Heart right ventricle (tissue), 16 donors: Measurements from ENCODE around the gene KLHL35. TPM values are rescaled to one million over a fixed set of nuclear protein-coding genes. Genes with fewer than 3 reads are reported as not detected.

Source experiments
- ATAC-seq, 8 donors: fragments of 200-7000 bp; cut with Tn5 transposase; one replicate each; pipeline ENCODE4 v1.9.1; 2020; ENCODE audit warnings: mild to moderate bottlenecking in 8 of 8, moderate library complexity in 8 of 8, moderate number of reproducible peaks in 1 of 8
- DNase-seq, 2 donors: peaks; one replicate each; pipeline ENCODE4 v3.0.0-alpha.2; 2020
- H3K27ac ChIP-seq, 10 donors: fragments of 200-600 bp; sonication (generic) in 2 of 10; one replicate each; pipeline versions ENCODE4 v1.5.0 to v1.8.0; 2020 to 2022; ENCODE audit warnings: mild to moderate bottlenecking in 3 of 10
- H3K27me3 ChIP-seq, 7 donors: fragments of 200-600 bp; one replicate each; pipeline ENCODE4 v1.8.0; 2021 to 2022; ENCODE audit warnings: mild to moderate bottlenecking in 2 of 7
- H3K36me3 ChIP-seq, 9 donors: fragments of 200-600 bp; sonication (generic) in 1 of 9; one replicate each; pipeline versions ENCODE4 v1.5.0 to v1.8.0; 2020 to 2022; ENCODE audit warnings: mild to moderate bottlenecking in 2 of 9
- H3K4me1 ChIP-seq, 9 donors: fragments of 200-600 bp; sonication (generic) in 1 of 9; one replicate each; pipeline versions ENCODE4 v1.5.0 to v1.8.0; 2020 to 2022; ENCODE audit warnings: mild to moderate bottlenecking in 4 of 9
- H3K4me3 ChIP-seq, 10 donors: fragments of 200-600 bp; sonication (generic) in 2 of 10; one replicate each; pipeline versions ENCODE4 v1.5.0 to v1.8.0; 2020 to 2022; ENCODE audit warnings: mild to moderate bottlenecking in 7 of 10, moderate library complexity in 2 of 10
- H3K9me3 ChIP-seq, 11 donors: fragments of 200-600 bp in 10 of 11; sonication (generic) in 2 of 11; one replicate each; pipeline versions ENCODE4 v1.5.0 to v1.8.0; 2013 to 2022; ENCODE audit warnings: mild to moderate bottlenecking in 2 of 11, control low read depth in 1 of 11, moderate library complexity in 1 of 11
- WGBS, 2 donors: extraction: QIAGEN DNeasy Blood & Tissue Kit; methylation state at CpG; one replicate each; pipeline ENCODE4 v1.1.7; 2013; ENCODE audit warnings: inconsistent platforms in 1 of 2; 5-methylcytosine and 5-hydroxymethylcytosine counted together
- intact Hi-C, 10 donors: fragments of 100-400 bp; cut with DNase I; formaldehyde crosslinking; loops; one replicate each; pipeline versions ENCODE4 v1.11.1 to v1.14.2; 2022
- polyA plus RNA-seq, 2 donors: library from polyadenylated mRNA; stranded (reverse); fragments of 200-250 nt; gene quantifications; one replicate each; pipeline ENCODE4 v1.2.3, GENCODE V29; 2013
- total RNA-seq, 10 donors: library from RNA; stranded (reverse); fragmentation: NEBNext Ultra II Directional in 3 of 10; extraction: Animal tissue kit (Norgen Biotek cat#: 25700) in 3 of 10; gene quantifications; one replicate each; pipeline versions ENCODE4 v1.2.1 to v1.2.4, GENCODE V29; 2021 to 2023
- TF ChIP-seq, protein P1 (sequence below), 9 donors: fragments of 200-600 bp; sonication (generic) in 2 of 9; IDR thresholded peaks; one replicate each; pipeline versions ENCODE4 v1.5.0 to v1.8.0; 2021 to 2022; ENCODE audit warnings: antibody characterized with exemption in 9 of 9, mild to moderate bottlenecking in 5 of 9, moderate library complexity in 1 of 9
- donor health status: Arrhythmogenic right ventricular cardiomyopathy.
- donor health status: ischemic (EF 13 %, LVEDD 7.1; RV severe dilation, severe dysfunction).
- donor health status: healthy with polysubstance abuse.
- donor health status: DM: no; HTN: yes; CAD: no.
- donor health status: DM: no; HTN: no; CAD: no.
- donor health status: ischemic (EF 25% LVEDD 6.9; RV normal size, moderate dysfunction).
- donor health status: ischemic (EF 25% LVEDD 5.7; RV mildly dilated, moderate dysfunction).
- donor health status: healthy.
- donor health status: DM: yes; HTN: yes; CAD: no.
- donor health status: Ischemic cardiomyopathy.
- donor health status: ischemic (EF 35%, LVEDD 5.7; RV mildly dilated, moderate dysfunction).
- donor health status: nonischemic (EF 11% LVEDD 7.7; RV severe dilation, severe dysfunction).
- donor health status: DM: yes; HTN: yes; CAD: no.
- donor health status: PGD.
- donor health status: ischemic (EF 29% LVEDD 5.4; RV normal size, mild dysfunction).
- donor health status: nonischemic (EF 23%, LVEDD 6.1; RV moderate dilation, normal function).

The KLHL35 gene
- total and polyA plus RNA-seq, 12 donors, result 0.20 to 0.81 (median 0.37) TPM; not detected in 2

DNA sequence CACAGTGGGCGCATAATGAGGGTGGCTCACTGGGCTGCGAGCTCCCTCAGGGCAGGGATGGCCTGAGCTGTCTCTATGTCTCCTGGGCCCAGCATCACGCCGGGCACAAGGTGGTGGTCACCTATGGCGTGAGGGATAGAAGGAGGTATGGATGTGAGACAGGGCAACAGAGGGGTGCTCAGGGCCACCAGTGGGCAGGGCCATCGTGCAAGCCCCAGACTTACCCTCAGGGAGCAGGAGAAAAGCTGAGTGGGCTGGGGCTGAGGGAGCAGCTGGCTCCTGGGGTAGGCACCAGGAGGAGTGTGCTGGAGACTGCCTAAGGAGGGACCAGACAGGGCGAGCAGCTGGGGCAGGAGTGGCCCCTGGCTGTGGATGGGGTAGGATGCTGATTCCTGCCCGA, 34.3 kb upstream of the KLHL35 start:
- intact Hi-C loops, result loop anchor here in 1 of 10 donors (10.0 kb wide), 1 partner anchor 53 kb away; no protein-coding TSS in a partner anchor
- ATAC-seq, result no peak
- Histone ChIP-seq H3K4me1 (peaks cover 0 to 47% (median 36%) of the 10 kb centered on the region in 9 donors), H3K27me3 (no peaks in the 10 kb centered on the region), H3K27ac (no peak overlapping the region), H3K4me3 (no peak overlapping the region), H3K36me3 (no peaks in the 10 kb centered on the region), H3K9me3 (no peaks in the 10 kb centered on the region)
- TF ChIP-seq, protein P1, sequence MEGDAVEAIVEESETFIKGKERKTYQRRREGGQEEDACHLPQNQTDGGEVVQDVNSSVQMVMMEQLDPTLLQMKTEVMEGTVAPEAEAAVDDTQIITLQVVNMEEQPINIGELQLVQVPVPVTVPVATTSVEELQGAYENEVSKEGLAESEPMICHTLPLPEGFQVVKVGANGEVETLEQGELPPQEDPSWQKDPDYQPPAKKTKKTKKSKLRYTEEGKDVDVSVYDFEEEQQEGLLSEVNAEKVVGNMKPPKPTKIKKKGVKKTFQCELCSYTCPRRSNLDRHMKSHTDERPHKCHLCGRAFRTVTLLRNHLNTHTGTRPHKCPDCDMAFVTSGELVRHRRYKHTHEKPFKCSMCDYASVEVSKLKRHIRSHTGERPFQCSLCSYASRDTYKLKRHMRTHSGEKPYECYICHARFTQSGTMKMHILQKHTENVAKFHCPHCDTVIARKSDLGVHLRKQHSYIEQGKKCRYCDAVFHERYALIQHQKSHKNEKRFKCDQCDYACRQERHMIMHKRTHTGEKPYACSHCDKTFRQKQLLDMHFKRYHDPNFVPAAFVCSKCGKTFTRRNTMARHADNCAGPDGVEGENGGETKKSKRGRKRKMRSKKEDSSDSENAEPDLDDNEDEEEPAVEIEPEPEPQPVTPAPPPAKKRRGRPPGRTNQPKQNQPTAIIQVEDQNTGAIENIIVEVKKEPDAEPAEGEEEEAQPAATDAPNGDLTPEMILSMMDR (IDR thresholded peaks at IDR 0.05), result no peak
- WGBS, 2 donors, result 95 to 96% methylated on average over 8 of the region's 8 CpGs
- no peak for DNase-seq

DNA sequence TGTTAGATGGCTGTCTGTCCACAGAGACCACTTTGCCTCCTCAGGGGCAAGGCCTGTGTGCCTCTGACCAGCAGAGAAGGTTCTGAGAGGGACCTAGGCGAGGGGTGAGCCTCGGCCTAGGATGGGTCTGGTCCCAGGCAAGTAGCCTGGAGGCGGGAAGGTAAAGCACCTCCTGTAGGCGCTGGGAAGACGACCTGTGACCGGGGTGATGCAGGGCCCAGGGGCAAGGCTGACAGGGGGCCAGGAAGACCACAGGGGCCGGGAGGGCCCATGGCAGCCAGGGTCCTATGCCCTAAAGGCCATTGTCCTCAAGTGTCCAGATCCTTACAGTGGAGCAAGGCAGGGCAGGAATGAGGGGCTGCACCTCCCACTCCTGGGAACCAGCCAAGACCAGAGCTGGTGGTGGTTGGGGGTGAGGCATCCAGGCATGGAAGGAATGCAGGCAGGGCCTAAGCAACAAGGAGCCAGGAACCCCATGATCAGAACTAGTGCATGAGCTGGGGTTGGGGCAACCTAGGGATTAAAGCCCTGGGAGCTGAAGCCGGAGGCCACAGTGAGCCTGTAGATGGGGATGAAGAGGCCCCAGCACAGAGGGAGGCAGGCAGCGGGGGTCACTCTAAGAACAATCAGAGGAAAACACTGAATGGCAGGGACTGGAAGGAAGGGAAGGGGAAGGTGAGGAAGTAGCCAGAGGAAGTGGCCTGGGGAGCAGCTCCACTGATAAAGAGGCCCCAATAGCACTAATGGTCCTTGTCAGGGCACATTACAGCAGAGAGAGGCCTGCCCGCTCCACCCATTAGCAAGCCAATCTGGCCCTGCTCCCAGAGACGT, 32.9 kb upstream of the KLHL35 start:
- ATAC-seq (peak in 1 of 8 donors; percentile 35), DNase-seq (no peak)
- TF ChIP-seq, protein P1 (IDR thresholded peaks at IDR 0.05), result no peak
- WGBS, 2 donors, result 81% methylated on average over 11 of the region's 11 CpGs
- Histone ChIP-seq H3K27me3 (no peaks in the 10 kb centered on the region), H3K4me3 (no peak overlapping the region), H3K36me3 (no peaks in the 10 kb centered on the region), H3K4me1 (peaks cover 0 to 47% (median 36%) of the 10 kb centered on the region in 9 donors), H3K27ac (peak overlapping the region in 3 of 10 donors; percentile 26 to 48 (median 33)), H3K9me3 (no peaks in the 10 kb centered on the region)
- intact Hi-C loops, result loop anchor here in 1 of 10 donors (10.0 kb wide), 1 partner anchor 51 kb away; no protein-coding TSS in a partner anchor

DNA sequence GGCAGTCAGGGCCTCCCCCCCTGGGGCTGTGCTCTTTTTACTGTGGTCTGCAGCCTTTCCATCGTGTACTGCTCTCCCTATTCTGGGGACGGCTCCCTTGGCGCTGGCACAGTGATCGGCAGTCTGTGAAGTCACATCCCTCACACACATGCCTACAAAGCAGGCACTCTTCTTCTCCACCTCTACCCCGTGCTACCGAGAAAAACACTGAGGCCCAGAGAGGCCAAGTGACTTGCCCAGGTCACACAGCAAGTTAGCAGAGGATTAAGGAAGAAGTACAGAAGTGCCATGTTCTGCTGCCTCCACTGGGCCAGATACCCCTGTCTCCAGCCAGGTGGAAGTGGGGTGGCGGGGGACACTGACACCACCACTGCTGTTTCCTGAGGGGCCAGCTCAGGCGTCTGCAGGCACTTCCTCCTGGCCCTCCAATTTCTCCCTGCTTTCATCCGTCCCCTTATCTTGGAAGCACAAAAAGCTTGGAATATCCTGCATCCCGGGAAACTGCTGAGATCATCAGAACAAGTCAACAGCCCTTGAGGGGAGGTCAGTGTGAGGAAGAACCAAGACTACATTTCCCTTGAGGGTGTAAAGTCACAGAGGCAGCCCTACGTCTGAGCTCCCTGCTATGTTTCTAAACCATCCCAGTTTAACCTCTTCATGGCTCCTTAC, 30.2 kb upstream of the KLHL35 start:
- Histone ChIP-seq H3K27ac (no peak overlapping the region), H3K9me3 (no peaks in the 10 kb centered on the region), H3K4me3 (no peak overlapping the region), H3K4me1 (peaks cover 0 to 35% (median 23%) of the 10 kb centered on the region in 9 donors), H3K36me3 (no peaks in the 10 kb centered on the region), H3K27me3 (no peaks in the 10 kb centered on the region)
- ATAC-seq (no peak), DNase-seq (no peak)
- TF ChIP-seq, protein P1 (IDR thresholded peaks at IDR 0.05), result no peak
- intact Hi-C loops, result loop anchor here in 2 of 10 donors (5.0 to 10.0 kb wide), 2 partner anchors 48 to 54 kb away; no protein-coding TSS in a partner anchor
- 51 to 60% methylated on average over 11 of the region's 11 CpGs for WGBS, 2 donors

DNA sequence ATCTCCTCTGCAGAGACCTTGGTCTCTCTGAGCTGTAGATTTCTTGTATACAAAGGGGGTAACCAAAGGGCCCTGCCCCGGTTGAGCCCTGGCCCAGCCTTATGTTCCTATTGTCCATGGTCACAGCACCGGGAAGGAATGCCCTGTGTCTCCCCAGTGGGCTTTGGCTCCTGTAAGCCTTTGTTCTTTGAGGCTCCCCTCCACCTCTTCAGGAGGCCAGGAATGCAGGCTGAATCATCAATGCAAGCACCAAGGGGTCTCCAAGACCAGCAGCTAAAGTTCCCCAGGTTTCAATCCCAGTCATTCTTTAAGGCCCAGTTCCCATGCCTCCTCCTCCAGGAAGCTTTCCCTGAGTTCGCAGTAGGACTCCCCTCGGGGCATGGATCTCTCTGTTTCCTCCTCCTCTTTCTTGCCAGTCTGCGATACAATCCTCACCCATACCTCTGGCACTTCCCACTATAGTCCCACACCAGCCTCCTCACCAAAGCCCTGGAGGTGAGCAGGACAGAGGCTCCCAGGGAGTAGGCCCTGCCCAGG, 29.2 kb upstream of the KLHL35 start:
- intact Hi-C loops, result loop anchor here in 2 of 10 donors (5.0 to 10.0 kb wide), 2 partner anchors 47 to 55 kb away; no protein-coding TSS in a partner anchor
- 87 to 89% methylated on average over 5 of the region's 5 CpGs for WGBS, 2 donors
- Histone ChIP-seq H3K4me1 (peaks cover 0 to 26% (median 18%) of the 10 kb centered on the region in 9 donors), H3K27ac (no peak overlapping the region), H3K4me3 (no peak overlapping the region), H3K36me3 (no peaks in the 10 kb centered on the region), H3K9me3 (no peaks in the 10 kb centered on the region), H3K27me3 (no peaks in the 10 kb centered on the region)
- ATAC-seq (no peak), DNase-seq (no peak)
- TF ChIP-seq, protein P1 (IDR thresholded peaks at IDR 0.05), result no peak
